OCI-LY1 (cell line): ENCODE results near the gene ERMARD.

ENCODE experiments used
- H2AFZ ChIP-seq: fragments of 200-600 bp; sonication (generic), shearing (Covaris generic); 2 replicates; pipeline ENCODE4 v1.6.0; 2014; ENCODE audit warnings: antibody characterized with exemption, mild to moderate bottlenecking, low read length
- H3F3A ChIP-seq: fragments of 200-600 bp; sonication (generic), shearing (Covaris generic); 2 replicates; pipeline ENCODE4 v1.6.0; 2014; ENCODE audit warnings: mild to moderate bottlenecking, antibody characterized with exemption, low read length, moderate library complexity; ENCODE audit not compliant: insufficient read depth
- H3K27ac ChIP-seq: fragments of 200-600 bp; sonication (generic); 2 replicates; pipeline ENCODE4 v1.5.1; 2014; ENCODE audit warnings: low read length, mixed run types, mild to moderate bottlenecking, low read depth; ENCODE audit not compliant: poor library complexity, severe bottlenecking
- H3K27me3 ChIP-seq: fragments of 200-600 bp; sonication (generic); 2 replicates; pipeline ENCODE4 v1.6.0; 2014; ENCODE audit warnings: antibody characterized with exemption, mild to moderate bottlenecking, low read length, moderate library complexity; ENCODE audit not compliant: insufficient read depth
- H3K36me3 ChIP-seq: fragments of 200-600 bp; sonication (generic); 2 replicates; pipeline ENCODE4 v1.6.1; 2014; ENCODE audit warnings: mild to moderate bottlenecking, antibody characterized with exemption, low read length, moderate library complexity, mixed read lengths; ENCODE audit not compliant: insufficient read depth
- H3K4me1 ChIP-seq: fragments of 200-600 bp; sonication (generic); 2 replicates; pipeline ENCODE4 v1.5.1; 2014; ENCODE audit warnings: mild to moderate bottlenecking, low read length, moderate library complexity; ENCODE audit not compliant: insufficient read depth, severe bottlenecking
- H3K4me2 ChIP-seq: fragments of 200-600 bp; sonication (generic), shearing (Covaris generic); 2 replicates; pipeline ENCODE4 v1.6.1; 2014; ENCODE audit warnings: low read length
- H3K4me3 ChIP-seq: fragments of 200-600 bp; sonication (generic); 2 replicates; pipeline ENCODE4 v1.5.1; 2014; ENCODE audit warnings: low read length, low read depth, mild to moderate bottlenecking, mixed read lengths; ENCODE audit not compliant: poor library complexity, severe bottlenecking
- H3K79me2 ChIP-seq: fragments of 200-600 bp; shearing (Covaris generic); 2 replicates; pipeline ENCODE4 v1.6.1; 2016; ENCODE audit warnings: mixed run types, low read length, mixed read lengths; ENCODE audit not compliant: insufficient read depth
- H3K9ac ChIP-seq: fragments of 200-600 bp; sonication (generic), shearing (Covaris generic); 2 replicates; pipeline ENCODE4 v1.6.1; 2014; ENCODE audit warnings: mild to moderate bottlenecking, low read length, mixed read lengths
- H3K9me2 ChIP-seq: fragments of 200-600 bp; sonication (generic), shearing (Covaris generic); 2 replicates; pipeline ENCODE4 v1.6.1; 2014; ENCODE audit warnings: low read depth, mild to moderate bottlenecking, low read length, mixed read lengths
- H3K9me3 ChIP-seq: fragments of 200-600 bp; shearing (Covaris generic); 2 replicates; pipeline ENCODE4 v1.6.1; 2014; ENCODE audit warnings: low read length, mixed read lengths
- H4K20me1 ChIP-seq: fragments of 200-600 bp; sonication (generic), shearing (Covaris generic); 2 replicates; pipeline ENCODE4 v1.6.0; 2016; ENCODE audit warnings: mild to moderate bottlenecking, low read length; ENCODE audit not compliant: insufficient read depth
- CTCF ChIP-seq: fragments of 200-600 bp; sonication (generic), shearing (Covaris generic); IDR thresholded peaks from 2 replicates; pipeline ENCODE4 v1.5.1; 2017; ENCODE audit warnings: mild to moderate bottlenecking, antibody characterized with exemption, low read length, moderate library complexity, mixed read lengths
- EZH2 ChIP-seq: fragments of 200-600 bp; sonication (generic), shearing (Covaris generic); IDR thresholded peaks from 2 replicates; pipeline ENCODE4 v1.8.0; 2017; ENCODE audit warnings: borderline replicate concordance, mixed run types, mild to moderate bottlenecking, antibody characterized with exemption, low read length, moderate library complexity, mixed read lengths

ERMARD gene

GRCh38 chr6:169807229-169807628 is 55.8 kb downstream of the ERMARD start:
- Histone ChIP-seq H3K9ac (no peak overlapping the region), H3F3A (no peaks in the 10 kb centered on the region), H3K9me2 (no peaks in the 10 kb centered on the region), H3K27me3 (no peaks in the 10 kb centered on the region), H3K4me3 (no peak overlapping the region), H3K4me1 (peaks cover 18% of the 10 kb centered on the region), H3K36me3 (no peaks in the 10 kb centered on the region), H2AFZ (no peak overlapping the region), H4K20me1 (no peaks in the 10 kb centered on the region), H3K79me2 (no peaks in the 10 kb centered on the region), H3K27ac (no peak overlapping the region), H3K9me3 (no peaks in the 10 kb centered on the region), H3K4me2 (no peak overlapping the region)
- TF ChIP-seq CTCF (no peak), EZH2 (no peak)

- H2AFZ ChIP-seq, result no peak overlapping the region
- H3K79me2 ChIP-seq, result no peaks in the 10 kb centered on the region
- H3F3A ChIP-seq, result no peaks in the 10 kb centered on the region
- peaks cover 15% of the 10 kb centered on the region for H3K4me1 ChIP-seq
- H3K27me3 ChIP-seq, result no peaks in the 10 kb centered on the region
- H3K9me3 ChIP-seq, result no peaks in the 10 kb centered on the region
- TF ChIP-seq EZH2 (no peak), CTCF (no peak)
- H3K27ac ChIP-seq, result no peak overlapping the region
- no peaks in the 10 kb centered on the region for H3K36me3 ChIP-seq
- no peak overlapping the region for H3K4me2 ChIP-seq
- no peaks in the 10 kb centered on the region for H3K9me2 ChIP-seq
- no peak overlapping the region for H3K9ac ChIP-seq
- H4K20me1 ChIP-seq, result no peaks in the 10 kb centered on the region
- H3K4me3 ChIP-seq, result no peak overlapping the region
These were observed 56.5 kb downstream of the ERMARD start for GRCh38 chr6:169807699-169808607.

GRCh38 chr6:169808608-169808967 is 57.2 kb downstream of the ERMARD start:
- H3K27me3 ChIP-seq, result no peaks in the 10 kb centered on the region
- no peaks in the 10 kb centered on the region for H4K20me1 ChIP-seq
- no peak overlapping the region for H2AFZ ChIP-seq
- TF ChIP-seq CTCF (no peak), EZH2 (no peak)
- no peaks in the 10 kb centered on the region for H3K9me3 ChIP-seq
- H3K9ac ChIP-seq, result no peak overlapping the region
- H3K36me3 ChIP-seq, result no peaks in the 10 kb centered on the region
- no peak overlapping the region for H3K4me3 ChIP-seq
- no peak overlapping the region for H3K27ac ChIP-seq
- no peaks in the 10 kb centered on the region for H3K79me2 ChIP-seq
- H3K4me1 ChIP-seq, result peaks cover 8% of the 10 kb centered on the region
- no peaks in the 10 kb centered on the region for H3F3A ChIP-seq
- no peak overlapping the region for H3K4me2 ChIP-seq
- no peaks in the 10 kb centered on the region for H3K9me2 ChIP-seq
